Left ventricle myocardium superior (tissue), 1 donor: ENCODE data around the gene GABBR2. TPM values are rescaled to one million over a fixed set of nuclear protein-coding genes. Genes with fewer than 3 reads are reported as not detected.

ENCODE experiments used
- ATAC-seq: fragments of 200-7000 bp; cut with Tn5 transposase; one replicate; pipeline ENCODE4 v1.9.1; 2020; ENCODE audit warnings: mild to moderate bottlenecking, moderate library complexity
- DNase-seq: peaks from one replicate; pipeline ENCODE4 v3.0.0-alpha.2; 2020
- intact Hi-C: fragments of 100-400 bp; cut with micrococcal nuclease; formaldehyde crosslinking; loops from one replicate; pipeline ENCODE4 v1.11.0; 2022
- total RNA-seq: library from RNA; stranded (reverse); fragmentation: NEBNext Ultra II Directional; extraction: Animal tissue kit (Norgen Biotek cat#: 25700); gene quantifications from one replicate; pipeline ENCODE4 v1.2.1, GENCODE V29; 2021
- donor health status: DM: no; HTN: yes; CAD: no; lungs with severe emphysema.

Gene GABBR2
- total RNA-seq, 1 donor from 2014 or later, result 0.62 TPM

- intact Hi-C loops, result no loop called here
- ATAC-seq (no peak), DNase-seq (no peak)
Measured at GRCh38 chr9:98329904-98330303, 378.8 kb downstream of the GABBR2 start.

- DNase-seq (no peak), ATAC-seq (no peak)
- intact Hi-C loops, result no loop called here
Measured at GRCh38 chr9:98329281-98329680, 379.5 kb downstream of the GABBR2 start.

- intact Hi-C loops, result no loop called here
- DNase-seq (no peak), ATAC-seq (no peak)
Measured at GRCh38 chr9:98328770-98329169, 380.0 kb downstream of the GABBR2 start.

DNA sequence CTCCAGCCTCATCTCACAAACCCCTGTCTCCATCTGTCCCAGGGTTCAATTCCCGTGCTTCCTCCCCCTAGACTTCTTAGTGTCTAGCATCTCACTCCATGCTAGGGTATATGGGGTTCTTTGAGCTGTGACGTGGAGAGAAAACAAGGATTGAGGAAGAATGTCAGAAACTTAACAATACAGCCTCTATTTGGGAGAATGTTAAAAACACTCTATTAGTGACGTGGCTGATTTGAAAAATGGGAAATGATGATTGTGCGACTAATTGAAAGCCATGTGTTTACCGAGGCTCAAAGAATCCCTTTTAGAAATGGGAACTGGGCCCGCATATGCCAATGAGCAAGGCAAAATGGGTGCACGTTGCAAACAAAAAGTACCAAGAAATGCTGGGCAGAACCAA is 380.6 kb downstream of the GABBR2 start:
- ATAC-seq, result no peak
- intact Hi-C loops, result no loop called here
- no peak for DNase-seq

DNA sequence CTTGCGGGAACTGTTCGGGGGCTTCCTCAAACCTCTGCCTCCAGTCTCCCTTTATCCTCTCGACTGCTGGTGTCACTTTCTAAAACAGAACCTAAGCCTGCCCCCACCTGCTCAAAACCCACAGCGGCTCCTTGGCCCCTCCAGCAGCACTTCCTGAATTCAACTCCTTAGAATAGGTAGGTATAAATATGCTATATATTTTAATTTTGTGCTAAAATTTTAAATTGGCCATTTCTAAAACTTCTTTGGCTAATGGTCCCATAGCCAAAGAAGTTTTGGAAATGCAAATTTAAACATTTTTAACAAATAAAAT is 381.5 kb downstream of the GABBR2 start:
- intact Hi-C loops, result no loop called here
- DNase-seq (no peak), ATAC-seq (no peak)

DNA sequence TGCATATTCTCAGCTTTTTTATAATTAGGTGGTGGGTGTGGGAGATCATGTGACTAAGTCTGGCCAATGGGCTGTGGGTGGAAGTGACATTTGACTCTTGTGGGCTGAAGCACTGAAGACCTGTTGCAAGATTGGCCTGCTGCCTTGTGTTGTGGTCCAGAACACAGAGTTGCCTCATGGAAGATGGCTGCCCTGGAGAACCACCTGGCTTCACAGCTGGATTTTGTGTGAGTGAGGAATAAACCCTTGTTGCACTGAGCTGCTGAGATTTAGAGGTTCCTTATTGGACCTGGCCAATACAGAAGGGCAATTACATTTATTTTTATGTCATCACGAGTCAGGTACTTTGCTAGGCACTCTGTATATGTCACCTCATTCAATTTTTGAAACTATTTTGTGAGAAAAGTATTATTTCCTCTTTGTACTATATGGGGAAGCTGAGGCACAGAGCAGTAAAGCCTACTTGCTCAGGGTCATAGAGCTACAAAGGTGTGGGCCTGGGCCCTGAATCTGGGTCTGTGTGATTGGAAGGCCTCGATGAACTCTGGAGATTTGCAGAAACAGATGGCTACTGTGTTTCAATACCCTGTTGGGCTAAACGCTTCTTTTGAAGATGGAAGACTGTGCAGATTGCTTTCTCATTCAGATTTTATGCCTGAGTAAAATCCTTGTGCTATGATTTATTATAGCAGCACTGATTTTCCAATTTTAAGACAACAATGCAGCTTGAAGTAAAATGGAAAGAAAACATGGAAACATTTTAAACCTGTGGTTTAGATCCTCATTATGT is 382.1 kb downstream of the GABBR2 start:
- ATAC-seq, result no peak
- no peak for DNase-seq
- intact Hi-C loops, result no loop called here

GRCh38 chr9:98324801-98325200 is 383.9 kb downstream of the GABBR2 start:
- intact Hi-C loops, result no loop called here
- DNase-seq, result no peak
- ATAC-seq, result no peak

GRCh38 chr9:98323831-98324135 is 385.0 kb downstream of the GABBR2 start:
- intact Hi-C loops, result no loop called here
- no peak for DNase-seq
- no peak for ATAC-seq

DNA sequence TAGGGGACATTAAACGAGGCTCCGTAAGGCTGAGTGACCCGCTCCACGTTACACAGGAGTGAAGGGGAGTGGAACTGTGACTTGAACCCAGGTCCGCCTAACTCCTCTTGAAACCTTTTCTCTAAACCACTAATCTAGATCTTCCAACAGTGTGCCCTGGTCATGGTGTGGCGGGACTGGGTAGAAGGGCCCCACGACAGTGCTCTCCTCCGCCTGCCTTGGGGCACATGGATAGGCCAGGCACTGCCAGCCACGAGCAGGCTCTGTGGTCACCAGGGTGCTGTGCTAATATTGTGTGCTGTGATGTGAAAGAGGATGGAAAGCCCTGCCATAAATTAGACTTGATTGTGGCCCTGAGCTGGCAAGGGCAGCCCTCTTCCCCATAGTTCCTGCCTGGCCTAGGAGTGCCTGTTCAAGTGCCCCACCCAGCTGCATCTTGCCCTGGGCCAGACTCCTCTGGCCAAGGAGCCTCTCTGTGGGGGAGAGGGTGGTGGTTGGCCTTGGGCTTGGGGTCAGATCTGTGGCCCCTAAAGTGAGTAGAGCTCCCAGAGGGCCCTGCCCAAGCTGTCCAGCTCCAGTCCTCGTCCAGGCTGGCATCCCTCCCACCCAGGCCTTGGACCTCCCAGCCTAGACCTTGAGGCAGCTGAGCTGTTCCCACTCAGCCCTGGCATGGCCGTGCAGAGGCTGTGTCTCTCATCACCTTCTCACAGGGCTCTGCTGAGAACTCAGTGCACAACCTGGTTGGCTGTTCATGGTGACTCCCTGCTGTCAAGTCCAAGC is 385.5 kb downstream of the GABBR2 start:
- intact Hi-C loops, result no loop called here
- ATAC-seq (peak; percentile 23), DNase-seq (no peak)

DNA sequence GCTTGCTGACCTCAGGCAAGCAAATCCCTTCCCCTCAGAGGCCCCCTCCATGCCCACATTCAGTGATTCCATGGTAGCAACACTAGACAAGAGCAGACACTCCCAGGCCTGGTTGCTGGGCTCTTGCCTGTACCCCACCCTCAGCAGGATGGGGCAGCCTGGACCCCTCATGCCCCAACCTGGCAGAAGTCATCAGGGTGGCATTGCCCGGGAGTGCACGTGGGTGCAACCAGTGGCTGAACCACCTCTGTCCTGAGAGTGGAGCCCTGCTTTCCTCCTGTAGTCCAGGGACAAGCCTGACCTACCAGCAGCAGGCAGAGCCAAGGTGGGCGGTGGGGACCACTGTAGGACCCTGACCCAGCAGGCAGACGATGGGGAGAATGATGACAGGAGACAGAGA is 387.5 kb downstream of the GABBR2 start:
- intact Hi-C loops, result no loop called here
- ATAC-seq, result no peak
- no peak for DNase-seq

- DNase-seq (no peak), ATAC-seq (no peak)
Measured at GRCh38 chr9:98318834-98319478, 389.8 kb downstream of the GABBR2 start.

DNA sequence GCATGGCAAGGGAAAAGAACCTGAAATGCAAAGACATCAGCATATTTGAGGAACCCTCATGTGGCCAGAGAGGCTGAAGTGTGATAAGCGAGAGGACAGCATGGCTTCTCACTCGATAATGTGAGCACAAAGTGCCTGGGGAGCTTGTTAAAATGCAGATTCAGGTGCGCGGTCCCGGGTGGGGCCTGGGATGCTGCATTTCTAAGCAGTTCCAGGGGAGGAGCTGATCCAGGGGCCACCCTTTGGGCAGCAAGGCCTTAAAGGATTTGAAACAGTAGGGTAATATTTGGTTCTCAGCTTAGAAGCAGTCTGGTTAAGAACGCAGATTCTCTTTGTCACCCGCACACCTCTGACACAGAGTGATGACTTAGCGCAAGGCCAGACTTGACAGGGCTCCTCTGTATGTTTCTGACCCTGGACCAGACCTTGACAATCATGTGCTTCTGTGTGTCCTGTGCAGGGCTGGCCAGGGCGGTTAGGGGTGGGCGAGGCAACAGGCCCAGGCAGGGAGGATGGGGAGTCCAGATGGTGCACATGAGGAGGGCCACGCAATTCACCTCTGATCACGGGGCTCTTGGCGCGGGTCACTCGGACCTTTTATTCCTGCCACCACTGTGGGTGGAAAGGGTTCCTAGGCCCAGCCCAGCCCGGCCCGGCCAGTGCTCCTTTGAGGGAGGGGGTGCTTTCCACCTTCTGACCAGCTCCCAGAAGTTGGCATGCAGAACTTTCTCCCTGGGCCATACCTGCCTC is 390.5 kb downstream of the GABBR2 start:
- no peak for ATAC-seq
- intact Hi-C loops, result loop anchor here (10.0 kb wide), 1 partner anchor 457 kb away; no protein-coding TSS in a partner anchor
- DNase-seq, result no peak

More at GRCh38 chr9:98318834-98319478, 389.8 kb downstream of the GABBR2 start:
- intact Hi-C loops, result loop anchor here (10.0 kb wide), 1 partner anchor 456 kb away; no protein-coding TSS in a partner anchor

DNA sequence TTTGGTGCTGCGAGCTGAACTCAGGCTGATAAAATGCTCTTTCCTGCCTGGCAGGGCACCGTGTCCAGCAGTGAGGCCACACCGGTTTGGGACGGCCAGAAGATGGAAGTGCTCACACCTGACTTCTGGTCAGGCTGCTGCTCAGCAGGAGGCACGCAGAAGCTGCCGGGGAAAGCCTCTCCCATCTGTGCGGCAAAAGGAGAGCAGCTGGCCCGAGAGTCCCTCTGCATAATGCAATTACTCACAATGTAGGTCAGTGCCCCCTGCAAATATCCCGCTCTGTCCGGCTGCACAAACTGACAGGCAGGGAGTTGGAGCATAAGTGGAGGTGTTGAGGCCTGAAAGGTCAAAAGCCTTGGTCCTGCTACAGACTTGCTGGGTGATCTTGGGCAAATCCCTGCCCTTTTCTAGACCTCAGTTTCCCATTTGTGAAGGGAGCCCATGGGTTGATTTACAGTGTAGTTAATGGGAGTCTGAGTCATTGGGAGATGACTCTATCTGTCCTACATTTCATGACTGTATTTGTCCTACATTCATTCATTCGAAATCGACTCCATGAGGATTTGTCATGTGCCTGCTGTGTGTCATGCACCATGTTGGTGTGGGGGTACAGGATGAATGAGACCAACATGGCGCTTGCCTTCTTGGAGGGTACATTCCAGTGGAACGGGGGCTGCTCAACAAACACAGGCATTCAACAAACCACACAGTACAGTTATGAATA is 391.4 kb downstream of the GABBR2 start:
- DNase-seq, result no peak
- intact Hi-C loops, result loop anchor here (10.0 kb wide), 1 partner anchor 458 kb away; no protein-coding TSS in a partner anchor
- ATAC-seq, result no peak

DNA sequence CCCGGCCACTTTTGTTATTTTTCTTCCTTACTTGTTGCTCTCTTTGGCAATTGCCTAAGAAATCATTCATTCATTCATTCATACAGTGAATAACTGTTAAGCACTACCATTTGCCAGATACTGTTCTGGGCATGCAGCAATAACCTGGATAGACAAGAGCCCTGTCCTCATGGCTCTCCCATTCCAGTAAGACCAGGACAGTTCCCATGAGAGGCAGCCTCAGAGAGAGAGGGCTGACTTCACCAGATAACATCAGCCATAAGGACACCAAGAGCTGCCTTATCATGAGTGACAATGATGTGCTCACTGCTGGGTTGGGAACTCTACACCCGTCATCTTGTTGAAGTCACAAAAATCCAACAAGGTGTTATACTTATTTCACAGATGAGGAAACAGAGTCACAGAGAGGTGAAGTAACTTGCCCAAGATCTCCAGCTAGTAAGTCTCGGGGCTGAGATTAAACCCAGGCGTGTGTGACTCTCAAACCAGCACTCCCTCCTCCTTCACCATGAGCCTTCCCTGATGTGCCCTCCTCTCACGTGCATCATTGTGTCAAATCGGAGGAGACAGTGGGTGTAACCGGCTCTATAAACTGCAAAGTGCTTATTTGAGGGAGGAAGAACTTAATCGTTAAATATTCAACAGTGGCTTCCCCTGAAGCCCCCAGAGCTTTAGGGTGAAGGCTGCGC is 392.1 kb downstream of the GABBR2 start:
- DNase-seq, result no peak
- ATAC-seq, result no peak
- intact Hi-C loops, result loop anchor here (10.0 kb wide), 1 partner anchor 458 kb away; no protein-coding TSS in a partner anchor

DNA sequence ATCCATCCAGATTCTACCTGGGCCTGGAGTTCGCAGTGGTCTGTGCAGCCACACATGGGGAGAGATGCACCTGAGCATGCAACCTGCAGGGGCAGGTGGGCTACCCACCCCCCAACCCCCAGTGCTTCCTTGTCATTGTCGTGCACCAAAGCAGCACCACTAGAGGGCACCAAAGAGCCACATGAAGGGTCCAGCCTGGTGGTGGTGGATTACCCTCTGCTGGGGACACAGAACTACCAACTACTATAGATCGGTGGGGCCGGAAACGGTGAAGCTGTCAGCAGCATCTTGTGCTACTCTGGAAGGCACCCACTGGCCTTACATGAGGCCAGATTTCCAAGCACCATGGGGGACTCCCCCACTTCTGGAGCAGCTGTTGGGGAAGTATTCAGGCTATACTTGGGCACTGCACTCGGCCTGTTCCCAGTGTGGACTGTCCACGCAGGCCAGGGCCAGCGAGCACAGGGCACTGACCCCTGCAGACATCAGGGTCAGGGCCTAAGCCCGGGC is 393.1 kb downstream of the GABBR2 start:
- DNase-seq (peak; percentile 78), ATAC-seq (peak; percentile 95)
- intact Hi-C loops, result loop anchor here (10.0 kb wide), 1 partner anchor 459 kb away; no protein-coding TSS in a partner anchor

- ATAC-seq (no peak), DNase-seq (no peak)
- intact Hi-C loops, result loop anchor here (10.0 kb wide), 1 partner anchor 460 kb away; no protein-coding TSS in a partner anchor
Measured at GRCh38 chr9:98315067-98315453, 393.7 kb downstream of the GABBR2 start.

DNA sequence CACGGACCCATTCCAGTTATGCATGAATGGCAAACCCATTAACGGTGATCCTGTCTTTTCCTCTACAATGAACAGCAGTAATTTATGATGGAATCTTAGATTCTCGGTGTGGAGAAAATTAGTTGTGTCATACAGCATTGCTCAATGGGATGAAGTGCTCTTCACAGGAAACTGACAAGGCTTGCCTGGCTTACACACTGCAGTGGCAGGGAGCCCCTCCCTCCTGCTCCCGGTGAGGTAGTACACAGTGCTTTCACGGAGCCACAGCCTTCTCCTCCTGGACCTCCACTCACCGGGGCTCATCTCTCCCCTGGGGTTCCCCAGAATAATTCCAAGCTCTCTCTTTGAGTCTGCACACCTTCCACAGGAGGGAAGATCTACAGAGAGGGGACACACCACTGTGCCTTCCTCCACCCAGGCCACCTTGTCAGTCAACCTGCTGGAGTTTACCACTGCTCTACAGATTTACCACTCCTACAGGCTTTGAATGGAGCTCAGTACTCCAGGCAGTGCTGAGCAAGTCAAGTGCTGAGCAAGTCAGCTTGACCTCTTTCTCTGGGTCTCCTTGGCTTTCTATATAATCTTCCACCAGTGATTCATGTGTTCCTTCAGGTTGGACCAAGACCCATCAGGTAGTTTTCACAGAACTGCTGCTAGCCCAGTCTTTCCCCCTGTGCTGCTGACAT is 394.2 kb downstream of the GABBR2 start:
- DNase-seq, result no peak
- ATAC-seq, result no peak
- intact Hi-C loops, result loop anchor here (10.0 kb wide), 1 partner anchor 460 kb away; no protein-coding TSS in a partner anchor
